GM18526 (cell line): ENCODE measurements around the gene EXOSC5.

Experiments used
- POLR2A ChIP-seq: IDR thresholded peaks from 3 replicates; pipeline ENCODE4 v1.6.1; 2011; ENCODE audit not compliant: insufficient read length; ENCODE audit errors: extremely low read depth

The EXOSC5 gene

GRCh38 chr19:41414461-41414860, 17.3 kb upstream of the EXOSC5 start:
- no peak for TF ChIP-seq POLR2A

- no peak for TF ChIP-seq POLR2A
These were observed 16.8 kb upstream of the EXOSC5 start for GRCh38 chr19:41413947-41414346.

GRCh38 chr19:41412953-41413352, 15.8 kb upstream of the EXOSC5 start:
- no peak for TF ChIP-seq POLR2A

- TF ChIP-seq POLR2A, result no peak
These were observed 14.8 kb upstream of the EXOSC5 start for GRCh38 chr19:41411968-41412265.

GRCh38 chr19:41411100-41411967, 14.2 kb upstream of the EXOSC5 start:
- no peak for TF ChIP-seq POLR2A

- no peak for TF ChIP-seq POLR2A
These were observed 13.3 kb upstream of the EXOSC5 start for GRCh38 chr19:41410336-41411054.

- TF ChIP-seq POLR2A, result no peak
These were observed 12.1 kb upstream of the EXOSC5 start for GRCh38 chr19:41409288-41409687.

GRCh38 chr19:41408256-41408655, 11.1 kb upstream of the EXOSC5 start:
- TF ChIP-seq POLR2A, result no peak

GRCh38 chr19:41407271-41407670, 10.1 kb upstream of the EXOSC5 start:
- TF ChIP-seq POLR2A, result no peak

GRCh38 chr19:41405776-41406175, 8.6 kb upstream of the EXOSC5 start:
- no peak for TF ChIP-seq POLR2A

- TF ChIP-seq POLR2A, result no peak
These were observed 6.2 kb upstream of the EXOSC5 start for GRCh38 chr19:41403181-41403970.

- no peak for TF ChIP-seq POLR2A
These were observed 4.9 kb upstream of the EXOSC5 start for GRCh38 chr19:41402010-41402409.

GRCh38 chr19:41401483-41401882, 4.3 kb upstream of the EXOSC5 start:
- no peak for TF ChIP-seq POLR2A

GRCh38 chr19:41399525-41399924, 2.4 kb upstream of the EXOSC5 start:
- no peak for TF ChIP-seq POLR2A

- TF ChIP-seq POLR2A, result no peak
These were observed 1.9 kb upstream of the EXOSC5 start for GRCh38 chr19:41399091-41399490.

- TF ChIP-seq POLR2A, result no peak
These were observed 1.4 kb upstream of the EXOSC5 start for GRCh38 chr19:41398598-41398997.

- TF ChIP-seq POLR2A, result no peak
These were observed 875 bp upstream of the EXOSC5 start for GRCh38 chr19:41398050-41398418.

- TF ChIP-seq POLR2A, result no peak
These were observed 1.8 kb downstream of the EXOSC5 start for GRCh38 chr19:41395355-41395754.
